A375 (cell line): ENCODE measurements around the gene TCP1. TPM values are rescaled to one million over a fixed set of nuclear protein-coding genes. Genes with fewer than 3 reads are reported as not detected.

ENCODE experiments used
- small RNA-seq: library from RNA; depleted of rRNA; stranded (forward); fragments of <200 nt; gene quantifications from one replicate; pipeline ENCODE3, GENCODE V24; 2014
- total RNA-seq: library from RNA; depleted of rRNA; stranded (reverse); fragments of >200 nt; shearing (Covaris generic); gene quantifications from 2 replicates; pipeline ENCODE4 v1.2.3, GENCODE V29; 2014; rRNA removed

The TCP1 gene
- 216 and 275 TPM in 2 replicates for total RNA-seq

GRCh38 chr6:159789377-159790148 is at the start of gene TCP1:
Gene TCP1, minus strand, starts transcription at chr6:159789602. Its CDS starts 134 bp downstream, at chr6:159789468.

DNA sequence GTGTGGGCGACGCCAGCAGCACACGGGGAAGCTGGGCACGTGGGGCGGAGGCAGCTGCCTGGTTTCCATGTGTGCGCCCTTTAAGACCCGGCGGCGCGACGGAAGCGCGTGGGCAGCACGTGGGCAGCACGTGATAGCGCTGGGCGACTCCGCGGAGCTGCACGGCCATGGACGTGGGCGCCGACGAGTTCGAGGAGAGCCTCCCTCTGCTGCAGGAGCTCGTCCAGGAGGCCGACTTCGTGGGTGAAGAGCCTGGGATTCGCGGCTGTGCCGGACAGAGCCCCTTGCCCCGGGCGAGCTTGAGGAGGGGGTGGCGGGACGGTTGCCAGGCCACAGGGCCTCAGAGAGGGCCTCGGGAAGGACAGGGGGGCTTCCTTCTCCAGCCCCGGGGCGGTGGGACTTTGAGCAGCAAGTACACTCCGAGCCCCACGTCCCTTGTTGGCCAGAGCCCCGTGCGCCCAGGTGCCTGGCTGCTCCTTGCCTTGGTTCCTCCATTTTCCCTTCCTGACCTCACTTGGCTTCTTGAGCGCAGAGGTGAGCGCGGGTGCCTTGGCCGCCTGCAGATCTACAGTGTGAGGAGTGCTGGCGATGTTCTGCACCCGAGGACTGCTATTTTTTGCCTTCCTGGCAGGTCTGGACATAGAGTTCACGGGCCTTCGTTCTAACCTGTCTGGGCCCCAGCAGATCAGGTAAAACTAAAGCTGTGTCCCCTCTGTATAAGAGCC is 10.9 kb upstream of the TCP1 start, which contains the start of gene PNLDC1:
Gene PNLDC1 (plus strand): TSS at position 136 of the 725 bp plus-strand sequence. CDS start 32 bp downstream, at position 168.

DNA sequence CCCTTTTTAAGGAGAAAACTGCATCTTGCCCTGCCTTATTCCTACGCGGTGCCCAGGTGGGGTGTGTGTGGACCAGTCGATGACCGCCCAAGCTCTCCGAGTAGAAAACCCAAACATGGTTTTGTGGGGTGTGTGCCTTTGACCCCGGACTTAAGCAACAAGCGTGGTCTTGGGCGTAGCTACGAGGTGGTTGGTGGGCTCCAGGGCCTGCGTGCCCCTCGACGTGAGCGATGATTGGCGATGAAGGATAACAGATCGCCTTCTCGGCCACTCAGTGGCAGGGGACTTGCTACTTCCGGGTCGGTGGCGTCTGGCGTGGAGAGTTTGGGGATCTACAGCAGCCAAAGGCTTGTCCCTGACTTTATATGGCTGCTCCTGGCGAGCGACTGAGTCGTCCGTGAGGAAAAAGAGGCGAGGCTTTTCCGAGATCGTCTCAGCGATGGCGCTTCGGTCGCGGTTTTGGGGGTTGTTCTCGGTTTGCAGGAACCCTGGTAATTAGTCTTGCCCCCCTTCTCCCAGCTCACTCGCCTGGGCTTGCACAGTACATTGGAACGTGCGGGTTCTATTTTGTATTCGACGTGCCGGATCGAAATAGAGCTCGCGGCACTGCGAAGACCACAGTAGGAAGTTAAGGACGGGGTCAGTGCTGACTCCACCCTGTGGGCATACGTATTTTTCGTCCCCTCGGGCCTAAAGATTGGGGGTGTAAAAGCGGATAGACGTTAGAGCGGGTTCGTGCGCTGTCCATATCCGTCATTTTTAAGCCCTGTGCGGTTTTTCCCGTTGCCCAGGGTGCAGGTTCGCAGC is 950 bp upstream of the TCP1 start, which contains the start of gene MRPL18:
Gene MRPL18 (plus strand): TSS at position 319 of the 807 bp plus-strand sequence. CDS start 121 bp downstream, at position 440.

DNA sequence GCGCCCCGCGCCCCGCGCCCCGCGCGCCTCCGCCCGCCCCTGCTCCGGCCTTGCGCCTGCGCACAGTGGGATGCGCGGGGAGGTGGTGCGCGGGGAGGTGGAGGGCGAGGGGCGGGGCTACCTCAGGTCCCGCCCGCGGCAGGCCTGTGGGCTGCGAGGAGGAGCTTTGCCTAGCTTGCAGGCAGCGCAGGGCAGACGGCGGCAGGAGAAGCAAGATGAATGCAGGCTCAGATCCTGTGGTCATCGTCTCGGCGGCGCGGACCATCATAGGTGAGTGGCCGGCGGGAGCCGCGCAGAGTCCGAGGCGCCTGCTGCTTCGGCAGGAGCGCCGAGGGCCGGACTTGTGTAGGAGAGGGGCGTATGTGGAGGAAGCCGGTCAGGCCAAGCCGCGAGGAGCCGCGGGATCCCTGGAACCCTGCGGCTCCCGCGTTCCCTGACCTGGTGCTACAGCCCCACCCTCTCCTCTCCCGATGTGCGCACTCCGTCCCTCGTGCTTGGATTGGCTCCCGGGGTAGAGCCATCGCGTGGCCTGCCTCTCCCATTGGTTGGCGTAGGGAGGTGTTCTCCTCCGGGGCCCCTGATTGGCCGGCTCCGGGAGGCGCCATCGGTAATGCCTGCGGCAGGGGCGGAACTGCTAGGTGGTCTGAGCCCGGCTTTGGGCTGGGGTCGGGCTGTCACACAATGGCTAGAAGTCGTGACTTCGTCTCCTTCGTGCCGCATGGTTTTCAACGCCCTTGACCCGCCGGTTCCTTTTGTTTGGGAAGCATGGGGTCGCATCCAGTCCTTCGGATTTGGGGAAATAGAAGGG is 27.3 kb downstream of the TCP1 start, which contains the start of gene ACAT2:
Gene ACAT2 (plus strand): TSS at position 173 of the 808 bp plus-strand sequence. CDS start 43 bp downstream, at position 216.

Small RNA genes lying within 50 kb of the gene (small RNA-seq; reads per million reads assigned to genes)
- gene SNORA20 (27.9 reads per million, percentile 93 among the genes with 10 or more reads in this experiment), gene SNORA29 (not detected)

Other genes with a start within 250 kb of the TCP1 start
- gene SOD2, start 96.4 kb downstream of the TCP1 start, total RNA-seq, result 36.0 and 43.2 TPM in 2 replicates
- 56.7 and 69.9 TPM in 2 replicates for gene WTAP, start 62.1 kb downstream of the TCP1 start, total RNA-seq
- 14.0 and 26.5 TPM in 2 replicates for gene ACAT2, start 27.6 kb downstream of the TCP1 start, total RNA-seq
- gene MRPL18, start 865 bp upstream of the TCP1 start, total RNA-seq, result 88.8 and 92.5 TPM in 2 replicates
- gene PNLDC1, start 10.7 kb upstream of the TCP1 start, total RNA-seq, result not detected in 2 replicates
- gene MAS1, start 101.4 kb upstream of the TCP1 start, total RNA-seq, result not detected in 2 replicates
- 33.0 and 40.7 TPM in 2 replicates for gene IGF2R, start 179.5 kb upstream of the TCP1 start, total RNA-seq